Pancreas (tissue), 10 donors: ENCODE data around the gene DSTN. TPM values are rescaled to one million over a fixed set of nuclear protein-coding genes. Genes with fewer than 3 reads are reported as not detected.

ENCODE experiments used
- ATAC-seq, 4 donors: fragments of 200-7000 bp; cut with Tn5 transposase; one replicate each; pipeline versions ENCODE4 v1.8.0 to v1.9.1; 2020; ENCODE audit warnings: mild to moderate bottlenecking in 4 of 4, moderate library complexity in 4 of 4
- DNase-seq, 6 donors: peaks; one replicate each; pipeline ENCODE4 v3.0.0-alpha.2; 2020
- FAIRE-seq: peaks from 2 replicates; lab custom pipeline; 2012; peaks lifted over from hg19 to GRCh38; lab: Jason Lieb, UNC
- H3K27ac ChIP-seq, 4 donors: fragments of 200-600 bp; sonication (generic); 1 replicate in 3 of 4; 2 replicates in 1 of 4; pipeline versions ENCODE4 v1.5.0 to v1.8.0; 2020
- H3K27me3 ChIP-seq, 4 donors: fragments of 200-600 bp; one replicate each; pipeline ENCODE4 v1.8.0; 2021
- H3K36me3 ChIP-seq, 3 donors: fragments of 200-600 bp; sonication (generic) in 1 of 3; one replicate each; pipeline versions ENCODE4 v1.5.0 to v1.8.0; 2020 to 2021
- H3K4me1 ChIP-seq, 3 donors: fragments of 200-600 bp; one replicate each; pipeline ENCODE4 v1.8.0; 2021
- H3K4me3 ChIP-seq, 4 donors: fragments of 200-600 bp; sonication (generic) in 2 of 4; one replicate each; pipeline versions ENCODE4 v1.5.0 to v1.8.0; 2020 to 2021
- H3K9me3 ChIP-seq, 4 donors: fragments of 200-600 bp; one replicate each; pipeline ENCODE4 v1.8.0; 2021
- CTCF ChIP-seq, 4 donors: fragments of 200-600 bp; sonication (generic) in 3 of 4; IDR thresholded peaks; one replicate each; pipeline versions ENCODE4 v1.5.0 to v1.8.0; 2021; ENCODE audit warnings: antibody characterized with exemption in 4 of 4
- WGBS, 2 donors: extraction: QIAGEN DNeasy Blood & Tissue Kit; methylation state at CpG; one replicate each; pipeline ENCODE4 v1.1.7; 2013; 5-methylcytosine and 5-hydroxymethylcytosine counted together
- intact Hi-C, 3 donors: fragments of 100-400 bp; cut with DNase I; formaldehyde crosslinking; loops; one replicate each; pipeline versions ENCODE4 v1.11.1 to v1.14.2; 2022
- polyA plus RNA-seq, 2 donors: library from polyadenylated mRNA; stranded (reverse); fragments of 200-250 nt; gene quantifications; one replicate each; pipeline ENCODE4 v1.2.3, GENCODE V29; 2013
- total RNA-seq, 6 donors: library from RNA; stranded (reverse); fragmentation: NEBNext Ultra II Directional in 4 of 6; extraction: Animal tissue kit (Norgen Biotek cat#: 25700) in 4 of 6; gene quantifications; one replicate each; pipeline versions ENCODE4 v1.2.1 to v1.2.4, GENCODE V29; 2021 to 2023
- donor health status: healthy with polysubstance abuse.
- donor health status: DM: no; HTN: no; CAD: no; lungs with moderate emphysema.
- donor health status: DM: no; HTN: no; CAD: no.
- donor health status: control.
- donor health status: control.
- donor health status: Bipolar disorder and iron deficiency.
- donor health status: DM: yes; HTN: yes; CAD: no.
- donor health status: DM: no; HTN: no; CAD: no.
- donor health status: DM: no; HTN: no; CAD: no.
- donor health status: DM: yes; HTN: yes; CAD: no.

Gene DSTN
- total and polyA plus RNA-seq, 8 donors = 138 to 242 (median 182) TPM

GRCh38 chr20:17558941-17559304 is 11.0 kb upstream of the DSTN start:
- H3K9me3 ChIP-seq = no peaks in the 10 kb centered on the region
- 70 to 96% methylated on average over 1 of the region's 1 CpG for WGBS, 2 donors
- no peak for DNase-seq
- H3K4me1 ChIP-seq = peaks cover 17 to 27% (median 19%) of the 10 kb centered on the region in 3 donors
- ATAC-seq = no peak
- H3K4me3 ChIP-seq = no peak overlapping the region
- TF ChIP-seq CTCF (IDR thresholded peaks at IDR 0.05) = no peak
- peak overlapping the region; percentile 81 to 92 (median 88) for H3K27ac ChIP-seq
- FAIRE-seq = no peak
- H3K36me3 ChIP-seq = no peaks in the 10 kb centered on the region
- no peaks in the 10 kb centered on the region for H3K27me3 ChIP-seq
- intact Hi-C loops = no loop called here

- Histone ChIP-seq H3K27me3 (no peaks in the 10 kb centered on the region), H3K4me1 (peaks cover 17 to 27% (median 19%) of the 10 kb centered on the region in 3 donors), H3K27ac (peak overlapping the region; percentile 81 to 92 (median 88)), H3K4me3 (no peak overlapping the region), H3K9me3 (no peaks in the 10 kb centered on the region), H3K36me3 (no peaks in the 10 kb centered on the region)
- intact Hi-C loops = no loop called here
- ATAC-seq (no peak), FAIRE-seq (no peak), DNase-seq (no peak)
- no peak for TF ChIP-seq CTCF (IDR thresholded peaks at IDR 0.05)
- 89 to 95% methylated on average over 6 of the region's 6 CpGs for WGBS, 2 donors
These were observed 10.5 kb upstream of the DSTN start for GRCh38 chr20:17559338-17559737.

- peaks cover 17 to 27% (median 19%) of the 10 kb centered on the region in 3 donors for H3K4me1 ChIP-seq
- TF ChIP-seq CTCF (IDR thresholded peaks at IDR 0.05) = no peak
- H3K4me3 ChIP-seq = no peak overlapping the region
- no peaks in the 10 kb centered on the region for H3K36me3 ChIP-seq
- 79% methylated on average over 5 of the region's 5 CpGs for WGBS, 2 donors
- ATAC-seq (no peak), DNase-seq (no peak), FAIRE-seq (no peak)
- no peak overlapping the region for H3K27ac ChIP-seq
- no peaks in the 10 kb centered on the region for H3K27me3 ChIP-seq
- H3K9me3 ChIP-seq = no peaks in the 10 kb centered on the region
- intact Hi-C loops = no loop called here
These were observed 9.4 kb upstream of the DSTN start for GRCh38 chr20:17560344-17561074.

- H3K36me3 ChIP-seq = no peaks in the 10 kb centered on the region
- no peaks in the 10 kb centered on the region for H3K27me3 ChIP-seq
- ATAC-seq (peak in 1 of 4 donors; percentile 33), DNase-seq (no peak), FAIRE-seq (no peak)
- WGBS, 2 donors = 60 to 68% methylated on average over 2 of the region's 2 CpGs
- H3K9me3 ChIP-seq = no peaks in the 10 kb centered on the region
- TF ChIP-seq CTCF (IDR thresholded peaks at IDR 0.05) = no peak
- peak overlapping the region in 2 of 4 donors; percentile 26 to 50 for H3K27ac ChIP-seq
- no peak overlapping the region for H3K4me3 ChIP-seq
- H3K4me1 ChIP-seq = peaks cover 12 to 15% (median 12%) of the 10 kb centered on the region in 3 donors
- intact Hi-C loops = no loop called here
These were observed 7.0 kb upstream of the DSTN start for GRCh38 chr20:17562804-17563305.
